ENCODE data around the gene FBN1. TPM values are rescaled to one million over a fixed set of nuclear protein-coding genes. Genes with fewer than 3 reads are reported as not detected.

FBN1 gene
- total and polyA plus RNA-seq, 2 experiments from 2014 or later, result 1.9 to 3.8 TPM

GRCh38 chr15:48683991-48684765 lies 38.7 kb upstream of the FBN1 start:
- no peaks in the 10 kb centered on the region; the same call in 2 of the 3 replicates for H3K9me3 Mint-ChIP-seq
- no peak overlapping the region for H3K4me3 Mint-ChIP-seq
- no peak overlapping the region for H2AFZ ChIP-seq
- no peaks in the 10 kb centered on the region for H3K36me3 Mint-ChIP-seq (ENCODE audit: low read depth)
- no peaks in the 10 kb centered on the region for H3K36me3 ChIP-seq (ENCODE audit: insufficient read depth)
- no peak for ATAC-seq
- H3K27me3 ChIP-seq (ENCODE audit: insufficient read depth), result no peaks in the 10 kb centered on the region
- H3K4me2 ChIP-seq, result no peak overlapping the region
- H3K4me1 ChIP-seq (ENCODE audit: insufficient read depth), result no peaks in the 10 kb centered on the region
- no peak overlapping the region for H3K27ac ChIP-seq (ENCODE audit: low read depth)
- H3K27me3 Mint-ChIP-seq (ENCODE audit: insufficient read depth, low read depth, poor library complexity), result no peaks in the 10 kb centered on the region
- no peaks in the 10 kb centered on the region for H4K20me1 ChIP-seq (replicated peaks; ENCODE audit: insufficient read depth)
- no peaks in the 10 kb centered on the region for H3K4me1 Mint-ChIP-seq
- H3K79me2 ChIP-seq (replicated peaks; ENCODE audit: insufficient read depth), result no peaks in the 10 kb centered on the region
- TF ChIP-seq CTCF (conservative IDR thresholded peaks at IDR 0.05; ENCODE audit: low read depth in 2 of 2) (no peak), ETS1 (IDR thresholded peaks at IDR 0.05) (no peak), ZNF331 (CRISPR knock-in tag; IDR thresholded peaks at IDR 0.05; ENCODE audit: low read depth) (no peak), EZH2phosphoT487 (IDR thresholded peaks at IDR 0.05; ENCODE audit: unreplicated experiment) (no peak), ZNF462 (CRISPR knock-in tag; IDR thresholded peaks at IDR 0.05) (no peak), JUNB (IDR thresholded peaks at IDR 0.05; ENCODE audit: unreplicated experiment) (no peak), EZH2 (IDR thresholded peaks at IDR 0.05; ENCODE audit: low read depth, unreplicated experiment) (no peak), CREB1 (CRISPR knock-in tag; IDR thresholded peaks at IDR 0.05; ENCODE audit: low read depth) (no peak), ZNF114 (CRISPR knock-in tag; IDR thresholded peaks at IDR 0.05) (no peak), POLR2AphosphoS5 (IDR thresholded peaks at IDR 0.05; ENCODE audit: low read depth) (no peak), REST (IDR thresholded peaks at IDR 0.05; ENCODE audit: unreplicated experiment) (no peak), STAT1 (IDR thresholded peaks at IDR 0.05; ENCODE audit: unreplicated experiment) (no peak)
- H3F3A ChIP-seq (replicated peaks; ENCODE audit: low read depth), result no peaks in the 10 kb centered on the region
- no peak overlapping the region for H3K27ac Mint-ChIP-seq
- H3K9me2 ChIP-seq (ENCODE audit: insufficient read depth), result 0 out of 2 replicates have a peak, but pooled peaks cover 5% of the 10 kb centered on the region
- DNase-seq (ENCODE audit: low spot score), result no peak
- H3K4me3 ChIP-seq, result no peak overlapping the region
